Heart left ventricle (tissue), 13 donors: ENCODE results near the gene ZMIZ1.

Source experiments
- CTCF ChIP-seq, 12 donors: fragments of 200-600 bp; sonication (generic) in 4 of 12; IDR thresholded peaks; one replicate each; pipeline versions ENCODE4 v1.5.0 to v1.8.0; 2018 to 2022; ENCODE audit warnings: antibody characterized with exemption in 12 of 12, mild to moderate bottlenecking in 5 of 12
- POLR2A ChIP-seq, 2 donors: fragments of 450-650 bp; IDR thresholded peaks; one replicate each; pipeline ENCODE4 v1.6.1; 2017; ENCODE audit warnings: antibody characterized with exemption in 2 of 2, mild to moderate bottlenecking in 2 of 2, moderate library complexity in 2 of 2
- donor health status: ischemic (EF 13 %, LVEDD 7.1; RV severe dilation, severe dysfunction).
- donor health status: DM: no; HTN: yes; CAD: no.
- donor health status: DM: no; HTN: no; CAD: no.
- donor health status: ischemic (EF 25% LVEDD 6.9; RV normal size, moderate dysfunction).
- donor health status: ischemic (EF 25% LVEDD 5.7; RV mildly dilated, moderate dysfunction).
- donor health status: ischemic (EF 35%, LVEDD 5.7; RV mildly dilated, moderate dysfunction).
- donor health status: nonischemic (EF 11% LVEDD 7.7; RV severe dilation, severe dysfunction).
- donor health status: DM: yes; HTN: yes; CAD: no.
- donor health status: PGD.
- donor health status: ischemic (EF 29% LVEDD 5.4; RV normal size, mild dysfunction).
- donor health status: nonischemic (EF 23%, LVEDD 6.1; RV moderate dilation, normal function).

GRCh38 chr10:79252450-79252849, 183.7 kb downstream of the ZMIZ1 start:
- TF ChIP-seq POLR2A (IDR thresholded peaks at IDR 0.05) (no peak), CTCF (IDR thresholded peaks at IDR 0.05) (no peak)
